NCI-H2029 treated with DMSO at 0.1 percent for 48 hours (cell line): ENCODE measurements around the gene RNU6-7.

Source experiments
- DNase-seq: peaks from one replicate; lab custom pipeline; 2025; lab: John Stamatoyannopoulos, UW

The RNU6-7 gene

GRCh38 chr14:32201816-32202490 lies at the start of gene RNU6-7:
TSS of gene RNU6-7 (plus strand) at chr14:32202045.
- DNase-seq: peak; percentile 99

DNA sequence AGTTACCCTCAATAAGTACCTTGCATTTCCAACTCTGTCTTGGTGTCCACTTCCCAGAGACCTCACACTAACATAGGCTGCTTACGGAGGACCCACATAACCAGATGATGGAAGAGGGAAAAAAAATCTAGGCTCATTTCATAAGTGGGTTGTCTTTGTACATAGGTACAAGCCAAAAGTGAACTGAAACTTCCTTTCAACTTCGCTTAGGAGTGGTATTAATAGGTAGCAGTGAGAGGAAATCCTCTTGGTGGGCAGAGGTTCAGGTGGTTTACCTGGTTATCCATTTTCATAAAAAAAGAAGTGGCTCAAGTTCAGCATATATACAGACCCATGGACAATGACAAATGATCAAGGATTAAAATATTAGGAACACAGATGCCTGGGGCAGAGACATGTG lies 35.8 kb upstream of the RNU6-7 start:
- DNase-seq: no peak

DNA sequence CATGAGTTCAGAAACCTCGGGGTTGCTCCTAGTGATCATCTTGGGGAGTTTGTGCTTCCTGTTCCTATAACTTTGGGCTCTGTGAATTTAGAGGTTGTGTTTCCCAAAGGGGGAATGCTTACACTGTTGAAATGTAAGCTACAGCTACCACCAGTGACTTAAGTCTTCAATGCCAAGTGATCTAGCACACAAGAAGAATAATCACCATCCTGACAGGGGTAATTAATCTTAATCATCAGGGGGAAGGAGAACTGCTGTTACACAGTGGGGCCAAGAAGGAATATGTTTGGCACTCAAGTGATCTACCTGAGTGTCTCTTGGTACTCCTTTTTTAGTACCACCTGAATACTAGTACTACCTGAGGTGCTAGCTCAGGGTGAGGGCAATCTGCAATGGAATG lies 34.9 kb upstream of the RNU6-7 start:
- DNase-seq: no peak

- no peak for DNase-seq
These were observed 33.9 kb upstream of the RNU6-7 start for GRCh38 chr14:32167907-32168306.

DNA sequence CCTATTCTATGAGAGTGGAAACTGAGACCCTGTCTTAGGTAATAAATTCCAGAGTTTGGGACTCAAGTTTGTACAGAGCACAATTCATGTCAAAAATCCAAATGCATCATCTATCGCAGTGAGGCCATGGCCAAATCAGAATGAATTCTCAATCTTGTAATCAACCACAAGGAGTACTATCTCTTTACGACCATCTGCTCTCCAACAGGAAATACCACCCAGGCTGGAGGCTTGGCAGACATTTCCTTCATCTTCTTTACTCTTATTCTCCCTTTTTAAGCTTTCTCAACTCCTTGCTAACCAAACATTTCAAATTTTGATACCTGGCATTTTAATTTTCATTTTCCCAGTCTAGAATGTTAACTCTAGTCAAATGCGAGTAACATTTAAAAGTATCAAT lies 32.7 kb upstream of the RNU6-7 start:
- DNase-seq: no peak

DNA sequence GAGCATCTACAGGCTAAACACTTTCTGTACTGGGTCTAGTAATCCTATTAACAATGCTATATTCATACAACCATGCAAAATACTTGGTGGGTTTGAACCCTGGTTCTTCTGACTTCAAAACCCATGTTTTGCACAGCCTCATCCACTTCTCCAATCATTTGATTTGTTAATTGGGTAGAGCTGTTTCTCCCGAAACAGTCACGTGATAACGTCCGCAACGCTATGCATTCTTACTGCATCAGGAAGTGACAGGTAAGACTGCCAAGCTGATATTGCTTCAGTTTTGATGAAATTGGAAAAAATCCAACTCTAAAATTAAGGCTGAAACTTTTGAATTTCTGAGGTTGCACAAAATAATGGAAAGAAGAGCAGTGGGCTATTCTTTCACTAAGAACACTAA lies 30.4 kb upstream of the RNU6-7 start:
- DNase-seq: no peak

GRCh38 chr14:32183151-32184058 lies 18.4 kb upstream of the RNU6-7 start:
- no peak for DNase-seq

- DNase-seq: no peak
These were observed 16.7 kb upstream of the RNU6-7 start for GRCh38 chr14:32185097-32185496.

DNA sequence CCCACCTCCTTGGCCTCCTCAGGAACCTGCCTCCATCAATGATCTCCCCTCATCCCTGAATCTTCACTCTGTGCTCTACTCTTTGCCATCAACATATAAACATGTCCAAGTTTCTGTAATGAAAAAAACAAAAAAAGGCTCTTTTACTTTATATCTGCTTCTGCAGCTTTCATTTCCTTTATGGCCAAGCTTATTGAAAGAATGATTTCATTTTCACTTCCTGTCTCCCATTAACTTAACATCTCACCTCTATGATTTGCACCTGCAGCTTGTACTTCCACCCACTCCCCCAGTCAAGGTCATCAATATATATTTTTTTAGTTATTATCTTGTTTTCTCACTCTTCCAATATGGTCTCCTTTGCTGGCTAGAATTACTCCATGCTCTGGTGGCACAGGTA lies 15.6 kb upstream of the RNU6-7 start:
- DNase-seq: no peak

DNA sequence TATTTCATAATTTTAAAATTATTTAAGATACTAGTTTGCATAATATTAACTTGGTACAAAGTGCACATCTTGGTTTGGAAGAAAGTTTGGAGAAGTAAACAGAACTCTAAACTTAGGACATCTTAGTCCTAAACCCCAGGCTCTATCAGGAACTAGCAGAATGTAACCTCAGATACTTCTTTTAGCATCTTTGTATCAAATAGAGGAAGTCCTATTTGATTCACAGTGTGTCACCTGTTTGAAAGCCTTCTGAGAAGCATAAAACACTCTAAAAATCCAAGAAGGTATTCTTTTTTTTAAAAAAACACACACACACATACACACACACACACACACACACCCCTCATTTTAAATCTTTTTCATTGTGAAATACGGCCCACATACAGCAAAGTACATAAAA lies 12.0 kb upstream of the RNU6-7 start:
- DNase-seq: no peak

DNA sequence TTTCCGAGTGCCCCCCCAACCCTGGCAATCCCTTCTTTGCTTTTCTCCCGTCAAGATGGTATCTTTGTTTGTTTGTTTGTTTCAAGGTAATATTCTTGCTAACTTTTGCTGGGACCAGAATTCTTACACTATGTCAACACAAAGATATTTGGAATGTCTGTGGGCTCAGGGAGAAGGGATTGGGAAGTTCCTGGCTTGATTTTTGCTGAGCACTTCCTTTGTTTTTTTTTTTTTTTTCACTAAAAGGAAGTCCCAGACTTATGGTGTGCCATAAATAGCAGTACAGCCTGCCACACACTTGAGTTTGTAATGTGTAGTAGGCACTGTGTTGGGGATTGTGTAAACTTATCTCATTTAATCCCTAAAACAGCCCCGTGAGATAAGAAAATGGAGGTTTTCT lies 11.2 kb upstream of the RNU6-7 start:
- no peak for DNase-seq

DNA sequence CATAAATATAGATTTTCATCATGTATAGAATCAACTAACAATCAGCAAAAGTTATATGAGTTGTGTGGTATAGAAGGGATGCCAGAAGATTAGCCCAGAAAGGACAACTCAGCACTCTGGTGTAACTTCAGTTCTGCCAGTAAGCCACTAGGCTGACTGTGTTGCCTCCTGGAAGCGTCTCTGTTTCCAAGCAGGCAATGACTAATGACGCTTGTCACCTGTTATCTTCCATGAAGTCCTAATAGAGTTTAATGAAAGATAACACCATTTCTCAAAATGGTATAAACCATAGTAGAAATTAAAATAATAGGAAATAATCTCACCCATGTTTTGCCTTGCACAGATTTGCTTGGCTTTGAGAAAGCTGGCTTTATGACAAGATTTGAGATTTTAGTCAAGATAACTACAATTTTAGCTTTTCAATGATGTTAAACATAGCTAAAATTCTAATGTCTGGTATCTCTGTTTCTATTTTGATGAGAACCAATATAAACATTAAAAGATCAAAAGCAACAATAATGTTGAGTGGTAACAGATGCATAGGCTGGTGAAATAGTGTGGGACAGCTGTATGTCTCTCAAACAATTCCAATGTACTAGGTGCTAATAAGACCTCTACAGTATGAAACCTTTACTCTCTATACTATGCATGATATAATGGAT lies 9.0 kb upstream of the RNU6-7 start:
- no peak for DNase-seq

DNA sequence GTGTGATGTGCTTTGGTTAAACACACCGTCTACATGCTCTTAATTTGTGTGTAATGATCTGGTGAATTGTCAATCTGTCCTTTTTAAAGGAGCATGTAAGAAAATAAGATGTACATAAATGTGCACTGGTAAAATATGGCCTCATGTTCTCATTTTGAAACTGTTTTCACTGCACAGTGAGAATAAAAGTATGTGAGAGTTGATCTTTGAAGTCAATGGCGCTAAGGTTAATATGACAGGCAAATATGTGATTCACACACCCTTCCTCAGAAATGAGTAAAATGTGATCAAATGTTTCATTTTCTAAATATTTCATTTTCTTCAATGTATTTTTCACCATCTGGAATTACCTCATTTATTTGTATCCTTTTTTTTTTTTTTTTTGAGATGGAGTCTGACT lies 8.3 kb upstream of the RNU6-7 start:
- DNase-seq: no peak

DNA sequence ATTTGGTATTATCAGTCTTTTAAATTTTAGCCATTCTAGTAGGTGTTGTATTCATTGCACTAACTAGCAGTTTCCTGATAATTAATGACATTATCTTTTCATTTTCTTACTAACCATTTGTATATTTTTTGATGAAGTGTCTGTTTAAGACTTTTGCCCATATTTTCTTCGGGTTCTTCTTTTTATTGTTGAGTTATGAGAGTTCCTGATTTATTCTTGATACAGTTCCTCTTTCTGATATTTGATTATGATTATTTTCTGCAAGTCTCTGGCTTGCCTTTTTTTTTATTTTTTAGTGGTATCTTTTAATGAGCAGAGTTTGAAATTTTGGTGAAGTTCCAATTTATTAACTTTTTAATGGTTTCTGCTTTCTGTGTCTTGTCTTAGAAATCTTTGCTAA lies 6.2 kb upstream of the RNU6-7 start:
- no peak for DNase-seq

- DNase-seq: no peak
These were observed 3.9 kb upstream of the RNU6-7 start for GRCh38 chr14:32197919-32198318.

- no peak for DNase-seq
These were observed 1.3 kb upstream of the RNU6-7 start for GRCh38 chr14:32200368-32201192.

DNA sequence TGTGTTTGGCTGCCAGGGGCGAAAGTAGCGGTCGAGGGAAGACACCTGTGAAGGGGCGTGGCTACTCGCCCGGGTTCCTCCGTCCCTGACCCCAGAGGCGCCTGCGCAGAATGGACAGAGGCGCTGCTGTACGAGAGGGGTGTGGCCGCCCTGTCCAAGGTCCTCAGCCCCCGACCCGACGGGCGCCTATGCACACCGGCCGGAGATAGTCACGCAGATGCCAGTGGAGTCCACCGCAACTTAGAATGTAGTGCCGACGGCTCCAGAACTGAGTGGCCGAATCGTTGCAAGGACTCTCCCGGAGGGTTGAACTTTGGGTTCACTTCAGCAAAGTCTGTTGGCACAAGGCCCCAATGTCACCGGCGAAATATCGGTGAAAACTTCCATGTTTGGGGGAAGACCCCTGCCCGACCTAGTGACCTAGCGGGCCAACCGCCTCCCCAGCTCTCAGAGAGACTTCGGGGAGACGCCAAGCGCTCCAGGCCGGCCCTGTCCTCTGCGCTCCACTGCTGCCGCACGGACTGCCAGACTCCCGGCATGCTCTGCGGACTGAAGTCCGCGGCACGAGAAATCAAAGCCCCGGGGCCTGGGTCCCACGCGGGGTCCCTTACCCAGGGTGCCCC lies 541 bp upstream of the RNU6-7 start:
- peak; percentile 100 for DNase-seq

DNA sequence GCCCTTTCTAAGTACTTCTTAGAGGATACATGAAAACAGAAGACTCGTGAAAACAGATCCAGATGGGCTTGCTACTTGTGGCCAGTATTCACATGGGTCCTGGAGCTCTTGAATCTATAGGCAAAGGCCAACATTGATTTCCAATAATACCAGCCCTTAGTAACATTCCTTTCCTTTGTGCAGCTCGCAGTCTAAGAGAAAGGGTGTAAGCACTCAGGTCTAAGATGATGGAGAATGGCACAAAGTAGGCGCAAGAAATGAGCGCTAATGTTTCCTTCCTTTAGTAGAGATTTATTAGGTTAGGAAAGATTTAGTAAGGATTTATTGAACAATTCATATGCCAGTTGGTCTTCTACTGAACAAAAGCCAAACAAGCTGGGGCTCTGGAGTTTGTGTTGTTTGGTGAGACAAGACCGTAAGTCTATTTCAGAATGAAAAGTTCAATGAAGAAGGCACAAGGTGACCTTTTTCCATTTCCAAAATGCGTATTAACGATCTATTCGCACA lies 699 bp downstream of the RNU6-7 start:
- peak; percentile 99 for DNase-seq

DNA sequence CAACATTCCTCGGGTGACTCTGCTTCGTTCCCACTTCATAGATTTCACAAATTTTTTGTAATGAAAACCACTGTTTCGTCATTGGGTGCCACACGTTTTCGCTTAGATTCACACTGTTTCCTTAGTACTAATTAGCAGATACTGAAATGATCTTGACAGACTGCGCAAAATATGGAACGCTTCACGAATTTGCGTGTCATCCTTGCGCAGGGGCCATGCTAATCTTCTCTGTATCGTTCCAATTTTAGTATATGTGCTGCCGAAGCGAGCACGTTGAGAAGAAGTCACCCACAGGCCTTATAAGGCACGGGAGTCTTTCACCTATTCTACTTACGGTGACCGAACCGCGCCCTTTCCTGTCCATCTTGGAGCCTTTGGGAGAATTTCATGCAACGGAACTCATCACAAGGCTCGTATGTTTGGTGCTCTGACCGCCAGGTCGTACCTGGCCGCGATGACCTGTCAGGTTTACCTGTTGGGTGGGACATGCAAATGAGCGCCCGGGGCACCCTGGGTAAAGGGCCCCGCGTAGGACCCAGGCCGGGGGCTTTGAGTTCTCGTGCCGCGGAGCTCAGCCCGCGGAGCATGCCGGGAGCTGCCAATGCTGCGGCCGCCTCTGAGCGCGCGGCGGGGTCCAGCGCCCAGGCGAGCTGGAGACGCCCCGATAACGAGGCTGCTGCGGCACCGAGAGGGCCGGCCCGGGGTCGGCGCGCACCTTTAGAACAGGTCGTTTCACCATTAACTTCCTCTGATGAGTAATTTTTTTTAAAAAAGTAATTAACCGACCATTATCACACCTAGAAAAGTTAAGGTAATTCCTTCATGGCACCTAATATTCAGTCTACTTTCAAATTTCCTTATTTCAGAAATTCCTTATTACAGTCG lies 1.4 kb downstream of the RNU6-7 start, which contains the start of gene RNU6-8:
Gene RNU6-8 (minus strand): TSS at position 272 of the 885 bp plus-strand sequence.
- DNase-seq: peak; percentile 98

GRCh38 chr14:32203928-32204357 lies 2.1 kb downstream of the RNU6-7 start:
- peak; percentile 96 for DNase-seq
